ENCODE results near the gene RASSF4. TPM values are rescaled to one million over a fixed set of nuclear protein-coding genes. Genes with fewer than 3 reads are reported as not detected.
A peak's percentile ranks its signal among the peaks of the same experiment; 100 is the strongest.

RASSF4 gene
- total and polyA plus RNA-seq, 9 of the 15 experiments (the other 6 are each of a cell fraction or from before 2014, with no cell fraction given), result 0.01 to 0.62 (median 0.11) TPM; not detected in 3

- no peak for TF ChIP-seq SIX5 (IDR thresholded peaks at IDR 0.05; ENCODE audit: borderline replicate concordance in 1 of 2, insufficient read depth in 1 of 2, low read depth in 1 of 2, low read length in 2 of 2)
- TF ChIP-seq U2AF1 (optimal IDR thresholded peaks at IDR 0.05; ENCODE audit: low read depth, low read length), result no peak
- no peak for TF ChIP-seq PHB (CRISPR knock-in tag; IDR thresholded peaks at IDR 0.05)
- no peak for TF ChIP-seq PTRF (tag; IDR thresholded peaks at IDR 0.05)
- TF ChIP-seq MCM2 (IDR thresholded peaks at IDR 0.05; ENCODE audit: low read depth), result no peak
- peak; percentile 53; the same call in 1 of the 2 replicates for TF ChIP-seq JUND (IDR thresholded peaks at IDR 0.05; ENCODE audit: borderline replicate concordance, low read depth, low read length)
- peak; percentile 65; the same call in 1 of the 3 replicates for TF ChIP-seq JUND (tag; IDR thresholded peaks at IDR 0.05; ENCODE audit: borderline replicate concordance, low read depth, low read length)
- peak; percentile 77; the same call in 1 of the 2 replicates for TF ChIP-seq MTA3 (IDR thresholded peaks at IDR 0.05; ENCODE audit: borderline replicate concordance)
- TF ChIP-seq SNAPC5 (CRISPR knock-in tag; IDR thresholded peaks at IDR 0.05), result no peak
- TF ChIP-seq RNF2 (IDR thresholded peaks at IDR 0.05), result peak; percentile 93
- peak; percentile 94 for TF ChIP-seq DPF2 (IDR thresholded peaks at IDR 0.05)
- peak; percentile 93 for TF ChIP-seq MYNN (IDR thresholded peaks at IDR 0.05)
- TF ChIP-seq MYNN (CRISPR knock-in tag; IDR thresholded peaks at IDR 0.05), result no peak
- peak in 1 of 2 experiments; percentile 47; a peak in 1 of 4 replicates for TF ChIP-seq ZNF639 (CRISPR knock-in tag; conservative IDR thresholded peaks at IDR 0.05 in 1 of 2, IDR thresholded peaks at IDR 0.05 in 1 of 2)
- peak; percentile 32; the same call in 1 of the 2 replicates for TF ChIP-seq JUN (IDR thresholded peaks at IDR 0.05; ENCODE audit: borderline replicate concordance, low read depth, low read length)
- no peak for TF ChIP-seq JUN (CRISPR knock-in tag; IDR thresholded peaks at IDR 0.05; ENCODE audit: borderline replicate concordance)
- TF ChIP-seq PKNOX1 (IDR thresholded peaks at IDR 0.05), result peak; percentile 83
- TF ChIP-seq ZBTB43 (CRISPR knock-in tag; IDR thresholded peaks at IDR 0.05), result peak; percentile 85; the same call in 1 of the 2 replicates
- peak; percentile 89 for TF ChIP-seq DIDO1 (tag; IDR thresholded peaks at IDR 0.05; ENCODE audit: low read depth)
- peak; percentile 62; the same call in 1 of the 2 replicates for TF ChIP-seq NCOA1 (IDR thresholded peaks at IDR 0.05; ENCODE audit: low read depth)
- no peak for TF ChIP-seq ZNF695 (CRISPR knock-in tag; IDR thresholded peaks at IDR 0.05)
- no peak for TF ChIP-seq PURB (CRISPR knock-in tag; IDR thresholded peaks at IDR 0.05; ENCODE audit: low read depth)
Observed at GRCh38 chr10:44913350-44914081, 46.1 kb upstream of the RASSF4 start (continued).
